Measurements from ENCODE around the gene THRB. TPM values are rescaled to one million over a fixed set of nuclear protein-coding genes. Genes with fewer than 3 reads are reported as not detected.
A peak's percentile ranks its signal among the peaks of the same experiment; 100 is the strongest.

The THRB gene
- total RNA-seq, 4 donors from 2014 or later = 6.3 to 10.3 (median 8.5) TPM

DNA sequence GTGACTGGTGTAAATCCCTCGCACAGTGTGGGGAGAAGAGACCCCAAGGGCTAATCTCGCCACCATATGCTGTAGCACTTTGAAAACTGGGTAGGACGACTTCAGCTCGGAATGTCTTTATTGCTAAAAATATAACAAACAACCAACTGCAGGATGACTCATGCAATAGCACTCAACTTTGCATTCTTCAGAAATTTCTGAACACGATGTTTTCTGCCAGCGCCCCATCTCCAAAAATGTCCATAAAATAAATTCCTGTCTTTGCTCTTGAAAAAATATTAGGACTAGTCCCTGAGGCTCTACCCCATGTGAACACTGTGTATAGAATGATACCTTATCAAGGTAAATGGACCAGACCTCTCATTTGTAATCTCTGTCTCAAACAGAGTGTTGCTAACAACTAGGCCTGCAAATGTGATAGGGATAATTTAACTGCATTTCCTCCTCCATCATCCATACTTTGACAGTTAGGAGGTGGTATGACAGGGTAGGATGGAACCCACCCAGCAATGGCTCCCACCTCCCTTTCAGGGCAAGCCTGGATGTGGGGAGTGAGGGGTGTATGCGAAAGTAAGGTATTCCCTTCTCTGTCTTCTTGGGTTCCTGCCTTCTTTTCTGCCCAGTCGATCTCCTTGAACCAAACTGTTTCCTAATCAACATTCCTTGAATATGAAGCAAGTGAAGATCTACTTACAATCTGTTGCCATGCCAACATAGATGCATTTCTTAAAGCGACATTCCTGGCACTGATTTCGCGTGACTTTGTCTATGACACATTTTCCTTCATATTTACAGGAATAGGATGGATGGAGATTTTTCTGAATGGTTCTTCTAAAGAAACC lies 348.4 kb downstream of the THRB start:
- Histone ChIP-seq H3K27me3 (no peaks in the 10 kb centered on the region), H3K4me3 (no peak overlapping the region), H3K27ac (peak overlapping the region in 3 of 4 donors; percentile 3 to 59 (median 30)), H3K4me1 (peaks cover 0 to 13% (median 3%) of the 10 kb centered on the region in 4 donors), H3K36me3 (peaks cover 0 to 11% (median 0%) of the 10 kb centered on the region in 3 donors), H3K9me3 (no peaks in the 10 kb centered on the region)
- WGBS, 2 donors = 51 to 53% methylated on average over 11 of the region's 11 CpGs
- no peak for DNase-seq (ENCODE audit: low spot score in 2 of 2)
- no peak for TF ChIP-seq POLR2A (IDR thresholded peaks at IDR 0.05)
- TF ChIP-seq, protein P1, sequence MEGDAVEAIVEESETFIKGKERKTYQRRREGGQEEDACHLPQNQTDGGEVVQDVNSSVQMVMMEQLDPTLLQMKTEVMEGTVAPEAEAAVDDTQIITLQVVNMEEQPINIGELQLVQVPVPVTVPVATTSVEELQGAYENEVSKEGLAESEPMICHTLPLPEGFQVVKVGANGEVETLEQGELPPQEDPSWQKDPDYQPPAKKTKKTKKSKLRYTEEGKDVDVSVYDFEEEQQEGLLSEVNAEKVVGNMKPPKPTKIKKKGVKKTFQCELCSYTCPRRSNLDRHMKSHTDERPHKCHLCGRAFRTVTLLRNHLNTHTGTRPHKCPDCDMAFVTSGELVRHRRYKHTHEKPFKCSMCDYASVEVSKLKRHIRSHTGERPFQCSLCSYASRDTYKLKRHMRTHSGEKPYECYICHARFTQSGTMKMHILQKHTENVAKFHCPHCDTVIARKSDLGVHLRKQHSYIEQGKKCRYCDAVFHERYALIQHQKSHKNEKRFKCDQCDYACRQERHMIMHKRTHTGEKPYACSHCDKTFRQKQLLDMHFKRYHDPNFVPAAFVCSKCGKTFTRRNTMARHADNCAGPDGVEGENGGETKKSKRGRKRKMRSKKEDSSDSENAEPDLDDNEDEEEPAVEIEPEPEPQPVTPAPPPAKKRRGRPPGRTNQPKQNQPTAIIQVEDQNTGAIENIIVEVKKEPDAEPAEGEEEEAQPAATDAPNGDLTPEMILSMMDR (IDR thresholded peaks at IDR 0.05) = no peak
- TF ChIP-seq EP300 (IDR thresholded peaks at IDR 0.05) = no peak

DNA sequence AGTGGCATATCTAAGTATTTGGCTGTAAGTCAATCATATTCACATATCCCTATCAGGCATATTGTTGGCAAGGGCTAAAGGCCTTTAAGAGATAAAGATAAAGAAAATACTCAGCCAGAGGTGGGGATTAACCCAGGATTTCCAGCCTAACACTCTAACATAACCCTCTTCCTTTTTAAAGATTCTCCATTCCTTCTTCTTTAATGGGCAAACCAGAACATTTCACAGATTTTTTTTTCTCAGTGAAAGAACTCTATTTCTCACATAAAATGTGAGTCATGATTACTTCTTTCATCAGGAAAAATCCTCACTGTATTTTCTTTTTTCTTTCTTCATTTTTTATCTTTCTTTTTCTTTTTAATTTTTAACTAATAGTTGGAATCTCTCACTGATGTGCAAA lies 349.2 kb downstream of the THRB start:
- H3K9me3 ChIP-seq = no peaks in the 10 kb centered on the region
- no peak for DNase-seq (ENCODE audit: low spot score in 2 of 2)
- H3K36me3 ChIP-seq = peaks cover 0 to 11% (median 0%) of the 10 kb centered on the region in 3 donors
- peaks cover 0 to 13% (median 3%) of the 10 kb centered on the region in 4 donors for H3K4me1 ChIP-seq
- H3K27me3 ChIP-seq = no peaks in the 10 kb centered on the region
- H3K27ac ChIP-seq = peak overlapping the region in 2 of 4 donors; percentile 30 to 59
- TF ChIP-seq, protein P1 (IDR thresholded peaks at IDR 0.05) = no peak
- TF ChIP-seq EP300 (IDR thresholded peaks at IDR 0.05) = no peak
- no peak for TF ChIP-seq POLR2A (IDR thresholded peaks at IDR 0.05)
- H3K4me3 ChIP-seq = no peak overlapping the region

DNA sequence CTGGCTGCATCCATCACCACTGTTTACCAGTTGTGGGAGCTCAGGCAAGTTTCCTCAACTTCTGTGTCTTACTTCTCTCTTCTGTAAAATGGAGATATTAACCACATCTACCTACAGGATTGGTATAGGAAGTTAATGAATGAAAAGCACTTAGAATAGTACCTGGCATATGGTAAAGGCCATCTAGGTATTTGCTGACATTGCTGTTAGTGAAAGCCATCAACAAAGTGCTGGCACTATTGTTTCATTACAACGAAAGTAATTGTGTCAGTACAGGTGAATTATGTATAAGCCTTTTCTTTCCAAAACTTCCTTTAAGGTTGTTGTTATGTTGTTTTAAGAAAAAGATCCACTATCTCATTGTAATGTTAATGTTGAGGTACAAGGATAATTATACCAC lies 352.5 kb downstream of the THRB start:
- Histone ChIP-seq H3K27me3 (no peaks in the 10 kb centered on the region), H3K27ac (no peak overlapping the region), H3K4me1 (peaks cover 0 to 19% (median 3%) of the 10 kb centered on the region in 4 donors), H3K9me3 (no peaks in the 10 kb centered on the region), H3K36me3 (peaks cover 0 to 11% (median 0%) of the 10 kb centered on the region in 3 donors), H3K4me3 (no peak overlapping the region)
- WGBS, 2 donors = 85 to 98% methylated on average over 1 of the region's 1 CpG
- TF ChIP-seq, protein P1 (IDR thresholded peaks at IDR 0.05) = no peak
- TF ChIP-seq POLR2A (IDR thresholded peaks at IDR 0.05) (no peak), EP300 (IDR thresholded peaks at IDR 0.05) (no peak)
- DNase-seq (ENCODE audit: low spot score in 2 of 2) = no peak

DNA sequence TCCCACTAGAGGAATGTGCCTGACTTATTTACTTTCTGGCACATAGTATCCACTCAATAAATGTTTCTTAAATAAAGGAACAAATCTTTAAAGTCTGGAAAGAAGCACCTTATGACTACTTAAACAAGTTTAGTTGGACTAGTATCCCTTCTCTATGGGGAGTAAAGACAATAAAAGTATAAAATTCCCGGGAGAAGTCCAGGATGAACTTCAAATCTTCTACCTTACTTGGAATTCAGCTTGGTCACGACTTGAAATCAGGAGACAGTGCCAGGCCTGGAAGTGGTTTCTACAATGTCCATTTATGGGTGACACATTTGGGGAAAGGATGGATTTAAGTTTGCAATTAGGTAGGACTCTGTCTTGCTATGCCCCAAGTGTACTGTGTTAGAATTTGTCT lies 353.1 kb downstream of the THRB start:
- Histone ChIP-seq H3K27ac (no peak overlapping the region), H3K9me3 (no peaks in the 10 kb centered on the region), H3K36me3 (peaks cover 0 to 11% (median 0%) of the 10 kb centered on the region in 3 donors), H3K4me3 (no peak overlapping the region), H3K27me3 (no peaks in the 10 kb centered on the region), H3K4me1 (peaks cover 0 to 16% (median 3%) of the 10 kb centered on the region in 4 donors)
- DNase-seq (ENCODE audit: low spot score in 2 of 2) = no peak
- TF ChIP-seq EP300 (IDR thresholded peaks at IDR 0.05) (no peak), POLR2A (IDR thresholded peaks at IDR 0.05) (no peak)
- TF ChIP-seq, protein P1 (IDR thresholded peaks at IDR 0.05) = no peak
- WGBS, 2 donors = 71 to 91% methylated on average over 2 of the region's 2 CpGs
